Lung (tissue), 12 donors: ENCODE measurements around the gene ZNF70. TPM values are rescaled to one million over a fixed set of nuclear protein-coding genes. Genes with fewer than 3 reads are reported as not detected.

Source experiments
- ATAC-seq: fragments of 200-7000 bp; cut with Tn5 transposase; one replicate; pipeline ENCODE4 v1.9.1; 2020; ENCODE audit warnings: moderate number of reproducible peaks; ENCODE audit not compliant: insufficient read depth, low FRiP score
- DNase-seq, 3 donors: peaks; one replicate each; pipeline ENCODE4 v3.0.0-alpha.2; 2013 to 2017
- H3K27ac ChIP-seq, 2 donors: one replicate each; pipeline ENCODE4 v1.5.1; 2013; ENCODE audit warnings: mild to moderate bottlenecking in 2 of 2, moderate library complexity in 2 of 2, control low read depth in 1 of 2, inconsistent platforms in 1 of 2, low read depth in 1 of 2, low read length in 1 of 2
- H3K27me3 ChIP-seq, 3 donors: one replicate each; pipeline ENCODE4 v1.5.1; 2013; ENCODE audit warnings: low read length in 2 of 3; ENCODE audit not compliant: control insufficient read depth in 3 of 3, insufficient read depth in 3 of 3
- H3K36me3 ChIP-seq, 4 donors: one replicate each; pipeline ENCODE4 v1.5.1; 2013; ENCODE audit warnings: low read length in 4 of 4, mild to moderate bottlenecking in 1 of 4, moderate library complexity in 1 of 4; ENCODE audit not compliant: control insufficient read depth in 4 of 4, insufficient read depth in 4 of 4
- H3K4me1 ChIP-seq, 5 donors: one replicate each; pipeline ENCODE4 v1.5.1; 2013; ENCODE audit warnings: low read length in 5 of 5, mild to moderate bottlenecking in 2 of 5, moderate library complexity in 1 of 5; ENCODE audit not compliant: control insufficient read depth in 5 of 5, insufficient read depth in 5 of 5
- H3K4me3 ChIP-seq: one replicate; pipeline ENCODE4 v1.5.1; 2013; ENCODE audit warnings: mild to moderate bottlenecking, control low read depth, moderate library complexity
- H3K9ac ChIP-seq, 2 donors: one replicate each; pipeline ENCODE4 v1.5.1; 2013; ENCODE audit warnings: low read length in 2 of 2, control low read depth in 1 of 2; ENCODE audit not compliant: insufficient read depth in 1 of 2
- H3K9me3 ChIP-seq, 4 donors: one replicate each; pipeline ENCODE4 v1.5.1; 2013; ENCODE audit warnings: low read length in 3 of 4, mild to moderate bottlenecking in 1 of 4, moderate library complexity in 1 of 4; ENCODE audit not compliant: control insufficient read depth in 4 of 4, insufficient read depth in 3 of 4
- WGBS, 2 donors: extraction: QIAGEN DNeasy Blood & Tissue Kit; methylation state at CpG; one replicate each; pipeline ENCODE4 v1.1.7; 2013; 5-methylcytosine and 5-hydroxymethylcytosine counted together
- polyA plus RNA-seq, 2 donors: library from polyadenylated mRNA; stranded (reverse); fragments of 200-250 nt; gene quantifications; one replicate each; pipeline ENCODE4 v1.2.1, GENCODE V29; 2013
- total RNA-seq, 2 donors: library from RNA; depleted of rRNA in 1 of 2; stranded (reverse); fragments of >200 nt in 1 of 2; gene quantifications; one replicate each; pipeline ENCODE4 v1.2.1, GENCODE V29; 2014 to 2021
- TF ChIP-seq, protein P1 (sequence below): IDR thresholded peaks from 2 replicates; pipeline ENCODE4 v1.5.1; 2012; ENCODE audit warnings: mild to moderate bottlenecking; ENCODE audit errors: control extremely low read depth, extremely low read depth
- donor health status: control.
- donor health status: control.
- donor health status: Bipolar disorder and iron deficiency.
- donor health status: healthy.
- donor health status: DM: yes; HTN: yes; CAD: no.

Gene ZNF70
- total and polyA plus RNA-seq, 4 donors, result 0.98 to 6.9 (median 3.7) TPM

DNA sequence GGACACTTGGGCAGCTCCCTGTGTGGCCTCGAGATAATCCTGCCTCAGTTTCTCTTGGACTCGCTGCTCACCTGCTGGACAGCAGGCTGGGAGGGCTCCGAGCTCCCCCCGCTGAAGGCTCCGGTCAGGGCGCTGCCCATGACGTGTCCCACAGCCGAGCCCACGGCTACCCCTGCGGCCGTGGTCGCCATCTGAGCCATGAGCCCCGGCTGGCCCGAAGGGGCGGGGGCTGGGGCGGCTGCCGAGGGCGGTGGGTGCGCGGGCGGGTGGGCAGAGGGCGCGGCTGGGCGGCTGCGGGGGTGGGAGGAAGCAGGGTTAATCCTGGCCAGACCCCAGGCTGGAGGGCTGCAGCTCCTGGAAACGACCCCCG is 16.4 kb upstream of the ZNF70 start:
- no peak for DNase-seq
- Histone ChIP-seq H3K9ac (no peak overlapping the region), H3K36me3 (peaks cover 0 to 3% (median 0%) of the 10 kb centered on the region in 4 donors), H3K4me3 (peak overlapping the region; percentile 65), H3K4me1 (peaks cover 0 to 29% (median 11%) of the 10 kb centered on the region in 5 donors), H3K27ac (peak overlapping the region; percentile 78 to 89), H3K9me3 (no peaks in the 10 kb centered on the region), H3K27me3 (no peaks in the 10 kb centered on the region)
- 13 to 19% methylated on average over 11 to 27 of the region's 27 CpGs for WGBS, 2 donors
- TF ChIP-seq, protein P1, sequence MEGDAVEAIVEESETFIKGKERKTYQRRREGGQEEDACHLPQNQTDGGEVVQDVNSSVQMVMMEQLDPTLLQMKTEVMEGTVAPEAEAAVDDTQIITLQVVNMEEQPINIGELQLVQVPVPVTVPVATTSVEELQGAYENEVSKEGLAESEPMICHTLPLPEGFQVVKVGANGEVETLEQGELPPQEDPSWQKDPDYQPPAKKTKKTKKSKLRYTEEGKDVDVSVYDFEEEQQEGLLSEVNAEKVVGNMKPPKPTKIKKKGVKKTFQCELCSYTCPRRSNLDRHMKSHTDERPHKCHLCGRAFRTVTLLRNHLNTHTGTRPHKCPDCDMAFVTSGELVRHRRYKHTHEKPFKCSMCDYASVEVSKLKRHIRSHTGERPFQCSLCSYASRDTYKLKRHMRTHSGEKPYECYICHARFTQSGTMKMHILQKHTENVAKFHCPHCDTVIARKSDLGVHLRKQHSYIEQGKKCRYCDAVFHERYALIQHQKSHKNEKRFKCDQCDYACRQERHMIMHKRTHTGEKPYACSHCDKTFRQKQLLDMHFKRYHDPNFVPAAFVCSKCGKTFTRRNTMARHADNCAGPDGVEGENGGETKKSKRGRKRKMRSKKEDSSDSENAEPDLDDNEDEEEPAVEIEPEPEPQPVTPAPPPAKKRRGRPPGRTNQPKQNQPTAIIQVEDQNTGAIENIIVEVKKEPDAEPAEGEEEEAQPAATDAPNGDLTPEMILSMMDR, result no peak
- ATAC-seq, result no peak

DNA sequence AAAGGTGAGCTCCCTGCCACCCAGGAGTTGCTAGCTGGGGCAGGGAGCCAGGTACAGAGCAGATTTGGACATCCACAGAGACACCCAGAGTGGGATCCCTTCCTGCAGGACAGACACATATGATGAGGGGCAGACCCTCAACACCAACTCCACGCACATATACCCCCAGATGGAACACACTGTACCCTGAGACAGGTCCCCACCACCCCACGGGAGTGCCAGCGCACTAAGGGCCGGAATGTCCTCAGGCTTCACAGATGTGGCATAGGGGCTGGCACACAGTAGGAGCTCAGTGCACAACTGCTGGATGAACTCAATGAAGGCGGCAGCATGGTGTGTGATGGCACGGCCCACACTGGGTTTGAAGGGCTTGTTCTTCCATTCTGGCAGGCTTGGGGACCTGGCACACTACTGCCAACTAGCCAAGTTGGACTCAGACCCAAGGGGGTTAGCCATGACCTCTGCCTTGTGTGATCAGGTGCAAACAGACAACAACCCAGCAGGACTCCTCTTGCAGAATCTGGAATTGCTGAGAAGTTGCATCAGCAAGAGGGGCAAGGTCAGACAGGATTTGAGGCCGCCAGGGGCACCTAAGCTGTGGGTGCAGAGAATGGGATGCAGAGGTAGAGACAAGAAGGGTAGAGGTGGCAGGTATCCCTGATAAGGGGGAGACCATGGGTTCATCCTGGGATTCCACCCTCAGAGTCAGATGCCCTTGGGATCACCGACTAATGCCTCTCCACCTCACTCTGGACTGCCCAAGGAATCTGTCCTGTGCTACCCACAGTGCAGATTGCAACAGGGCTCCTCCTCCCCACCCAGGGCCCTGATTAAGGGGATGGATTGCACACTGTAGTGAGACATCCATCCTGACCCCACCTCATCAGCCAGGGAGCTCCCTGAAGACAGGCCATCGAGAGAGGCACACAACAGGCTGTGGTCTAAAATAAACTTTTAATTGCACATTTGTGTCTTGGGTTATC is 14.3 kb upstream of the ZNF70 start:
- 94 to 97% methylated on average over 9 of the region's 9 CpGs for WGBS, 2 donors
- Histone ChIP-seq H3K9me3 (no peaks in the 10 kb centered on the region), H3K4me3 (no peak overlapping the region), H3K27ac (no peak overlapping the region), H3K9ac (no peak overlapping the region), H3K36me3 (peaks cover 0 to 3% (median 0%) of the 10 kb centered on the region in 4 donors), H3K4me1 (peaks cover 0 to 27% (median 10%) of the 10 kb centered on the region in 5 donors), H3K27me3 (no peaks in the 10 kb centered on the region)
- TF ChIP-seq, protein P1, result no peak
- DNase-seq, result no peak
- no peak for ATAC-seq

DNA sequence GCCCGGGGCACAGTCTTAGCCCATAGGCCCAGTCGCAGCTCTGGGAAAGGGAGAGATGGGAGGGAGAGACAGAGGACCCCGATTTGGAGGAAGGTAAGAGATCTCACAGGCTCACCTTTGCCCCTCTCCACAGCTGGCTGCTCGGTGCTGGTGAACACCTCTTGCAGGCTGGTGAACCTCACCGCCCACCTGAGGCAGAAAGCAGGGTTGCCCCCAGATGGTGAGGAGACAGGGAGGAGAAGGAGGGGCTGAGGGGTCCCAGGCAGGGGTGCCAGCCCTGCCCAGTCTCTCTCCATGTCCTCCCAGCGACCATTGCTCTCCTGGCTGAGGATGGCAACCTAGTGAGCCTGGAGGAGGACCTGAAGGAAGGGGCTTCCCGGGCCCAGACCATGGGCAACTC is 13.0 kb upstream of the ZNF70 start:
- Histone ChIP-seq H3K4me3 (no peak overlapping the region), H3K36me3 (peaks cover 0 to 3% (median 0%) of the 10 kb centered on the region in 4 donors), H3K27me3 (no peaks in the 10 kb centered on the region), H3K4me1 (peaks cover 0 to 27% (median 7%) of the 10 kb centered on the region in 5 donors), H3K9ac (peak overlapping the region in 1 of 2 donors; percentile 19), H3K9me3 (no peaks in the 10 kb centered on the region), H3K27ac (no peak overlapping the region)
- TF ChIP-seq, protein P1, result no peak
- 61 to 67% methylated on average over 7 of the region's 7 CpGs for WGBS, 2 donors
- no peak for DNase-seq
- no peak for ATAC-seq
